ENCODE measurements around the gene INTS11. TPM values are rescaled to one million over a fixed set of nuclear protein-coding genes. Genes with fewer than 3 reads are reported as not detected.

Gene INTS11
- total RNA-seq, 1 experiment from 2014 or later: 161 TPM

- Histone ChIP-seq H3K9me2 (ENCODE audit: insufficient read depth) (no peaks in the 10 kb centered on the region), H3K9me3 (ENCODE audit: control insufficient read depth in 1 of 2, insufficient read depth in 1 of 2, low read depth in 1 of 2, low read length in 2 of 2) (no peaks in the 10 kb centered on the region), H2AFZ (ENCODE audit: low read depth, low read length, poor library complexity, severe bottlenecking) (no peak overlapping the region), H3K36me3 (ENCODE audit: control insufficient read depth in 1 of 2, insufficient read depth in 2 of 2, low read length in 2 of 2) (no peaks in the 10 kb centered on the region), H3K4me3 (replicated peaks in 1 of 2; ENCODE audit: low read depth in 1 of 2, low read length in 2 of 2) (no peak overlapping the region), H3K4me2 (ENCODE audit: low read length) (peak overlapping the region; percentile 40), H3K4me1 (ENCODE audit: control insufficient read depth in 1 of 2, insufficient read depth in 2 of 2, low read length in 2 of 2) (peaks cover 21 to 62% of the 10 kb centered on the region in 2 experiments), H3K79me2 (ENCODE audit: insufficient read depth, low read length) (no peaks in the 10 kb centered on the region), H3K27ac (ENCODE audit: low read depth, low read length) (no peak overlapping the region), H3K9ac (ENCODE audit: low read length) (no peak overlapping the region), H3K27me3 (ENCODE audit: insufficient read depth, low read length) (no peaks in the 10 kb centered on the region), H4K20me1 (ENCODE audit: insufficient read depth) (no peaks in the 10 kb centered on the region)
- ChIA-PET RAD21 (ENCODE audit: low non-redundant PET in 1 of 2, low total read pairs in 2 of 2, uncharacterized antibody in 2 of 2, unreplicated experiment in 2 of 2) (no interaction called here), POLR2A (no interaction called here), CTCF (no interaction called here)
- no peak for TF ChIP-seq EZH2 (IDR thresholded peaks at IDR 0.05)
- TF ChIP-seq FOSL1 (IDR thresholded peaks at IDR 0.05; ENCODE audit: low read depth): no peak
- no peak for TF ChIP-seq RAD21 (IDR thresholded peaks at IDR 0.05; ENCODE audit: low read depth)
- TF ChIP-seq POLR2AphosphoS5 (IDR thresholded peaks at IDR 0.05; ENCODE audit: low read depth, low read length): no peak
- TF ChIP-seq CEBPB (IDR thresholded peaks at IDR 0.05; ENCODE audit: low read depth): no peak
- TF ChIP-seq JUND (IDR thresholded peaks at IDR 0.05): no peak
- TF ChIP-seq EZH2phosphoT487 (IDR thresholded peaks at IDR 0.05; ENCODE audit: borderline replicate concordance): no peak
- TF ChIP-seq SIN3A (IDR thresholded peaks at IDR 0.05; ENCODE audit: low read depth): no peak
- TF ChIP-seq ZFX (IDR thresholded peaks at IDR 0.05): no peak
- TF ChIP-seq EGR1 (IDR thresholded peaks at IDR 0.05; ENCODE audit: low read depth): no peak
- intact Hi-C loops (cut with micrococcal nuclease): no loop called here
- no TSS peak for BruUV-seq (replicated peaks)
- ATAC-seq (peak; percentile 18; the same call in 1 of the 2 replicates), DNase-seq (ENCODE audit: low read depth, low spot score) (no peak)
Measured at GRCh38 chr1:1355416-1355815, 31.0 kb upstream of the INTS11 start.

- no TSS peak for BruUV-seq (replicated peaks)
- no peak overlapping the region for H3K4me3 ChIP-seq (replicated peaks in 1 of 2; ENCODE audit: low read depth in 1 of 2, low read length in 2 of 2)
- DNase-seq (ENCODE audit: low read depth, low spot score): no peak
- CTCF ChIA-PET: no interaction called here
- no peak overlapping the region for H3K9ac ChIP-seq (ENCODE audit: low read length)
- H3K27ac ChIP-seq (ENCODE audit: low read depth, low read length): no peak overlapping the region
- no peaks in the 10 kb centered on the region for H3K9me3 ChIP-seq (ENCODE audit: control insufficient read depth in 1 of 2, insufficient read depth in 1 of 2, low read depth in 1 of 2, low read length in 2 of 2)
- ATAC-seq: no peak
- no peaks in the 10 kb centered on the region for H4K20me1 ChIP-seq (ENCODE audit: insufficient read depth)
- intact Hi-C loops (cut with micrococcal nuclease): no loop called here
- peak overlapping the region; percentile 40; the same call in 1 of the 2 replicates for H3K4me2 ChIP-seq (ENCODE audit: low read length)
- H3K4me1 ChIP-seq (ENCODE audit: control insufficient read depth in 1 of 2, insufficient read depth in 2 of 2, low read length in 2 of 2): peaks cover 13 to 53% of the 10 kb centered on the region in 2 experiments
- POLR2A ChIA-PET: no interaction called here
- RAD21 ChIA-PET (ENCODE audit: low non-redundant PET in 1 of 2, low total read pairs in 2 of 2, uncharacterized antibody in 2 of 2, unreplicated experiment in 2 of 2): no interaction called here
- no peaks in the 10 kb centered on the region for H3K79me2 ChIP-seq (ENCODE audit: insufficient read depth, low read length)
- no peaks in the 10 kb centered on the region for H3K36me3 ChIP-seq (ENCODE audit: control insufficient read depth in 1 of 2, insufficient read depth in 2 of 2, low read length in 2 of 2)
- no peaks in the 10 kb centered on the region for H3K9me2 ChIP-seq (ENCODE audit: insufficient read depth)
- no peaks in the 10 kb centered on the region for H3K27me3 ChIP-seq (ENCODE audit: insufficient read depth, low read length)
- H2AFZ ChIP-seq (ENCODE audit: low read depth, low read length, poor library complexity, severe bottlenecking): no peak overlapping the region
- TF ChIP-seq REST (IDR thresholded peaks at IDR 0.05; ENCODE audit: low read depth) (no peak), FOSL1 (IDR thresholded peaks at IDR 0.05; ENCODE audit: low read depth) (no peak), ZBTB33 (IDR thresholded peaks at IDR 0.05; ENCODE audit: extremely low read depth, insufficient replicate concordance, low read length) (no peak), CBX3 (IDR thresholded peaks at IDR 0.05; ENCODE audit: low read depth) (no peak), YY1 (IDR thresholded peaks at IDR 0.05; ENCODE audit: extremely low read depth, insufficient replicate concordance, low read depth, low read length) (no peak), ZFX (IDR thresholded peaks at IDR 0.05) (no peak), RAD21 (IDR thresholded peaks at IDR 0.05; ENCODE audit: low read depth) (no peak), EGR1 (IDR thresholded peaks at IDR 0.05; ENCODE audit: low read depth) (no peak)
Measured at GRCh38 chr1:1354271-1355247, 30.1 kb upstream of the INTS11 start.

All from HCT116 (cell line).